Endothelial cell (in vitro differentiated cells): ENCODE data around the gene POLD3. TPM values are rescaled to one million over a fixed set of nuclear protein-coding genes. Genes with fewer than 3 reads are reported as not detected.

Experiments used
- DNase-seq: peaks from one replicate; pipeline ENCODE4 v3.0.0; 2021; ENCODE audit warnings: low spot score
- H3K27ac Mint-ChIP-seq: one replicate; pipeline ENCODE4 v1.8.0; 2021; ENCODE audit warnings: mixed read lengths, inconsistent platforms; ENCODE audit not compliant: unreplicated experiment
- H3K27me3 Mint-ChIP-seq: one replicate; pipeline ENCODE4 v1.8.0; 2021; ENCODE audit warnings: mild to moderate bottlenecking, moderate library complexity, mixed read lengths, inconsistent platforms; ENCODE audit not compliant: unreplicated experiment
- H3K36me3 Mint-ChIP-seq: one replicate; pipeline ENCODE4 v1.8.0; 2021; ENCODE audit warnings: mild to moderate bottlenecking, low read depth, mixed read lengths, inconsistent platforms; ENCODE audit not compliant: unreplicated experiment
- H3K4me1 Mint-ChIP-seq: one replicate; pipeline ENCODE4 v1.8.0; 2021; ENCODE audit warnings: mild to moderate bottlenecking, mixed read lengths, inconsistent platforms; ENCODE audit not compliant: unreplicated experiment
- H3K4me3 Mint-ChIP-seq: one replicate; pipeline ENCODE4 v1.8.0; 2021; ENCODE audit warnings: mild to moderate bottlenecking, mixed read lengths, inconsistent platforms; ENCODE audit not compliant: unreplicated experiment
- H3K9me3 Mint-ChIP-seq: one replicate; pipeline ENCODE4 v1.8.0; 2021; ENCODE audit warnings: mixed read lengths, inconsistent platforms; ENCODE audit not compliant: unreplicated experiment
- long read RNA-seq: library from polyadenylated mRNA; unstranded; transcript quantifications from one replicate; pipeline ENCODE4 v2.0.0, GENCODE V29; 2020; ENCODE audit not compliant: unreplicated experiment
- total RNA-seq: library from RNA; stranded (reverse); fragmentation: NEBNext Ultra II Directional; extraction: Animal tissue kit (Norgen Biotek cat#: 25700); gene quantifications from one replicate; pipeline ENCODE4 v1.2.1, GENCODE V29; 2021; ENCODE audit not compliant: unreplicated experiment
- TF ChIP-seq, protein P1 (sequence below): fragments of 200-600 bp; sonication (generic); IDR thresholded peaks from one replicate; pipeline ENCODE4 v1.5.0; 2021; ENCODE audit warnings: antibody characterized with exemption; ENCODE audit not compliant: unreplicated experiment

Gene POLD3, protein sequence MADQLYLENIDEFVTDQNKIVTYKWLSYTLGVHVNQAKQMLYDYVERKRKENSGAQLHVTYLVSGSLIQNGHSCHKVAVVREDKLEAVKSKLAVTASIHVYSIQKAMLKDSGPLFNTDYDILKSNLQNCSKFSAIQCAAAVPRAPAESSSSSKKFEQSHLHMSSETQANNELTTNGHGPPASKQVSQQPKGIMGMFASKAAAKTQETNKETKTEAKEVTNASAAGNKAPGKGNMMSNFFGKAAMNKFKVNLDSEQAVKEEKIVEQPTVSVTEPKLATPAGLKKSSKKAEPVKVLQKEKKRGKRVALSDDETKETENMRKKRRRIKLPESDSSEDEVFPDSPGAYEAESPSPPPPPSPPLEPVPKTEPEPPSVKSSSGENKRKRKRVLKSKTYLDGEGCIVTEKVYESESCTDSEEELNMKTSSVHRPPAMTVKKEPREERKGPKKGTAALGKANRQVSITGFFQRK
- 16.0 TPM for total RNA-seq
- long read RNA-seq, partial matches to known transcripts = 3 of 4 reads
- long read RNA-seq, other reads (novel, unspliced or antisense) = 1 of 4 reads

DNA sequence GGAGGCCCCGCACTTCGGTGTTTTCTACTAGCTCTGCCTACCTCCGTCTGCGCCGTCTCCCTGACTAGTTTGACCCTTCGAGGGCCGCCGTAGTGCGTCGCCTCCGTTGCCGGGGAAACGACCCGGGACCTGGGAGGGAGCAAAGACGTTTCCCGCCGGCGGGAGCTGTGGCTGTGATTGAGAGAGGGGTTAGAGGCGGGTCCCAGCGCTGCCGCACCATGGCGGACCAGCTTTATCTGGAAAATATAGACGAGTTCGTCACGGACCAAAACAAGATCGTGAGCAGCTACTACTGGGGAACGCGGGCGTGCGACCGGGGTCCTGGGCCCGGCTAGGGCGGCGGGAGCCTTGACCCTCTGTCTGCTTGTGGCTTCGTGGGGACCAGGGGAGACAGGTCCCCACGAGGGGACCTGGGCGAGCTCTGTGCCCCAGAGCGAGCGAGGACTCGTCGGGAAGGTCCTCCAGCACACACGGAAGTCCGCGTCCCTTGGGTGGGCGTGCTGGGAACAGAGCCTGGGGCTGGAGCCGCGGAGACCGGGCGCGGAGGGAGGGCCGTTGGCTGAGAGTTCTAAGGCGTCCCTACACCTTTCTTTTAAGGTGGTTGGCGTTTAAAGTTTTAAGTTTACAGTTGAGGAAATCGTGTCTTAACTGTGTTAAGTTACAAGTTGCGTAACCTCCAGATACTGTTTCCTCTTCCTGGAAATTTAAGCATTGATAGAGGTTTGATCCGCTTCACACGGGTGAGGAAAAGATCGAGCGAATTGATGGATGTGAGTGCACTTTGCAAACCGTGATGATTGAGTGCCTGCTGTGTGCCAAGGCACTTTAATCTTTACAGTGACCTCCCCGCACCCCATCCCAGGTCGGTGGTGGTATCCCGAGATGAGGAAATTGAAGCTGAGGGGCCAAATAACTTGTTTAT, at the start of gene POLD3:
TSS of gene POLD3 (plus strand) at position 142 of the 922 bp plus-strand sequence. CDS start at position 219, 77 bp downstream.
- TF ChIP-seq, protein P1, sequence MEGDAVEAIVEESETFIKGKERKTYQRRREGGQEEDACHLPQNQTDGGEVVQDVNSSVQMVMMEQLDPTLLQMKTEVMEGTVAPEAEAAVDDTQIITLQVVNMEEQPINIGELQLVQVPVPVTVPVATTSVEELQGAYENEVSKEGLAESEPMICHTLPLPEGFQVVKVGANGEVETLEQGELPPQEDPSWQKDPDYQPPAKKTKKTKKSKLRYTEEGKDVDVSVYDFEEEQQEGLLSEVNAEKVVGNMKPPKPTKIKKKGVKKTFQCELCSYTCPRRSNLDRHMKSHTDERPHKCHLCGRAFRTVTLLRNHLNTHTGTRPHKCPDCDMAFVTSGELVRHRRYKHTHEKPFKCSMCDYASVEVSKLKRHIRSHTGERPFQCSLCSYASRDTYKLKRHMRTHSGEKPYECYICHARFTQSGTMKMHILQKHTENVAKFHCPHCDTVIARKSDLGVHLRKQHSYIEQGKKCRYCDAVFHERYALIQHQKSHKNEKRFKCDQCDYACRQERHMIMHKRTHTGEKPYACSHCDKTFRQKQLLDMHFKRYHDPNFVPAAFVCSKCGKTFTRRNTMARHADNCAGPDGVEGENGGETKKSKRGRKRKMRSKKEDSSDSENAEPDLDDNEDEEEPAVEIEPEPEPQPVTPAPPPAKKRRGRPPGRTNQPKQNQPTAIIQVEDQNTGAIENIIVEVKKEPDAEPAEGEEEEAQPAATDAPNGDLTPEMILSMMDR = no peak
- Mint-ChIP-seq H3K36me3 (peaks cover 6% of the 10 kb centered on the region), H3K4me3 (peak within 1 kb of the TSS; percentile 100), H3K27me3 (peaks cover 2% of the 10 kb centered on the region), H3K4me1 (peaks cover 16% of the 10 kb centered on the region), H3K9me3 (no peaks in the 10 kb centered on the region), H3K27ac (peak within 1 kb of the TSS; percentile 96)
- peak; percentile 97 for DNase-seq

DNA sequence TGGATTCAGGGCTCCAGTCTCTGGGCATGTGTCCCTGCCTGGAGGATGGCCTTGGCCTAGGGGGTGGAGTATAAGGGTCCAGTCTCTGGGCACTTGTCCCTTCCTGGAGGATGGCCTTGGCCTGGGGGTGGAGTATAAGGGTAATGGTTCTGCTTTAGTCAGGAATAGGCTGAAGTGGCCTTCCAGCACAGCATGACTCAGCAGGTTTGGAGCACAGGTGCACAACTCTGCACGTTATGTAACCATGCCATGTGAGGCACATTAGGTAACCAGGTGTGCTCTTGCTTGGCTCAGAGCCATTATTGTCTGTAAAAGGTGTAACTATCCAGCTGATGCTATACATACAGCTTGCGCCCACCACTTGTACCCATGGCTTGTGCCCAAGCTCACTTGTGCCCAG, 48.4 kb upstream of the POLD3 start:
- no peaks in the 10 kb centered on the region for H3K9me3 Mint-ChIP-seq
- no peak overlapping the region for H3K4me3 Mint-ChIP-seq
- TF ChIP-seq, protein P1 = no peak
- DNase-seq = no peak
- no peaks in the 10 kb centered on the region for H3K4me1 Mint-ChIP-seq
- H3K27ac Mint-ChIP-seq = no peak overlapping the region
- peaks cover 16% of the 10 kb centered on the region for H3K36me3 Mint-ChIP-seq
- H3K27me3 Mint-ChIP-seq = peaks cover 2% of the 10 kb centered on the region

DNA sequence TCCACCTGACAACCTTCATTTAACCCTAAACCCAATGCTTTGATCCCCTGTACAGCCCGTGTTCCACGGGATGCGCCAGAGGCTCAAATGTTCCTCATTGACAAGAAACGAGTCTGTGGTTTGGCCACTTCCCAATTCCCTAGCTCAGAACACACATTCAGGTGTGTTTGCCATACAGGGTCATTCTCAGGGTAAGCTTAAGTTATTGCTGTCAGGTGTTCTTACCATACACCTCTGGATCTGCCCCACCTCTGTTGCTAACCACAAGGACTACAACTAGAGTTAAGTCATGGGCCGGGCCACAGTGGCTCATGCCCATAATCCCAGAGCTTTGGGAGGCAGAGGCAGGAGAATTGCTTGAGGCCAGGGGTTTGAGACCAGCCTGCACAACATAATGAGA, 45.6 kb upstream of the POLD3 start:
- Mint-ChIP-seq H3K27ac (no peak overlapping the region), H3K27me3 (no peaks in the 10 kb centered on the region), H3K36me3 (peaks cover 12% of the 10 kb centered on the region), H3K4me3 (no peak overlapping the region), H3K9me3 (no peaks in the 10 kb centered on the region), H3K4me1 (no peaks in the 10 kb centered on the region)
- TF ChIP-seq, protein P1 = no peak
- DNase-seq = no peak

DNA sequence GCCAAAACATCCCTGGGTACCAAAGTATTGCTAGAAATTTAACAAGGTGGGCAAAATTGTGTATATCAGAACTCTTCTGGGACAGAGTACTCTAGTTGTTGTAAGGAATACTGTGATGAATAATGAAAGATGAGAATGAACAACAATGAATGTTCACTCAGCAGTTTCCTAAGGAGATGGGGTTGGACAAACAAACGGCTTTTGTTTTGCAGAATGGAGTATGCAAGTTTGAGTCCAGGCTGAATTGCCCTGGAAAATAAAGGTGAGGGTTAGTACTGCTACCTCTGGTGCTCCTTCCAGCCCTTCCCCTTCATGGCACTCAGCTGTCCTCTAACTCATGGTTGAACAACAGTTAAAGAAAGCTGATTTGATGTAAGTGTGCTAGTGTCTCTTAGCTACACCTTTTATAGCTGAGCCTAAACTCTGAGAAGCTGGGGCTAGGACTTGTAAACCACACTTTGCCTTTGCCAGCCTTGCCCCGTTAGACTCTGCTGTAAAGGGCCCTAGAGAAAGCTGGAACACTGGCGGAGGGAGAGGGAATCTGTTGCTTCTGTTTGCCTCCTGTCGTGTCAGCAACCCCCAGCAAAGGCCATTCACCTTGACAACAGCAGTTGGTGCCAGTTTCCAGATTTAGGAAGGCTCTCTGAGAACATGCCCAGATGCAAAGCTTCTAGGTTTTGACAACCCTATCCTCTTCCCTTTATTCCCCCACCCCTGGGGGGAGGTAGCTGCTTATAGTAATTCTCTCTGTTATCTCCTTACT, 41.2 kb upstream of the POLD3 start:
- no peaks in the 10 kb centered on the region for H3K36me3 Mint-ChIP-seq
- no peaks in the 10 kb centered on the region for H3K27me3 Mint-ChIP-seq
- H3K4me3 Mint-ChIP-seq = no peak overlapping the region
- H3K4me1 Mint-ChIP-seq = peaks cover 13% of the 10 kb centered on the region
- no peak overlapping the region for H3K27ac Mint-ChIP-seq
- no peak for DNase-seq
- H3K9me3 Mint-ChIP-seq = no peaks in the 10 kb centered on the region
- TF ChIP-seq, protein P1 = no peak
